ENCODE measurements around the gene SLIT3. TPM values are rescaled to one million over a fixed set of nuclear protein-coding genes. Genes with fewer than 3 reads are reported as not detected.

The SLIT3 gene
- total and polyA plus RNA-seq, 4 donors = 18.1 to 22.5 (median 19.5) TPM

GRCh38 chr5:169242849-169243186, 58.1 kb downstream of the SLIT3 start:
- Histone ChIP-seq H3K9me3 (ENCODE audit: control insufficient read depth, insufficient read depth, low read length) (no peaks in the 10 kb centered on the region), H3K27ac (ENCODE audit: low read depth, low read length) (no peak overlapping the region), H3K36me3 (ENCODE audit: control insufficient read depth, insufficient read depth, low read length) (no peaks in the 10 kb centered on the region), H3K27me3 (ENCODE audit: control insufficient read depth, insufficient read depth, low read length) (no peaks in the 10 kb centered on the region), H3K4me3 (ENCODE audit: low read depth, low read length) (no peak overlapping the region), H3K4me1 (ENCODE audit: control insufficient read depth, insufficient read depth, low read length) (no peaks in the 10 kb centered on the region)
- DNase-seq (ENCODE audit: low read depth in 4 of 6, low spot score in 6 of 6) = no peak
- WGBS (ENCODE audit: insufficient coverage) = no CpG with 5 or more reads among the region's 2 CpGs

GRCh38 chr5:169242175-169242848, 58.6 kb downstream of the SLIT3 start:
- Histone ChIP-seq H3K9me3 (ENCODE audit: control insufficient read depth, insufficient read depth, low read length) (no peaks in the 10 kb centered on the region), H3K27ac (ENCODE audit: low read depth, low read length) (no peak overlapping the region), H3K4me3 (ENCODE audit: low read depth, low read length) (no peak overlapping the region), H3K4me1 (ENCODE audit: control insufficient read depth, insufficient read depth, low read length) (no peaks in the 10 kb centered on the region), H3K27me3 (ENCODE audit: control insufficient read depth, insufficient read depth, low read length) (no peaks in the 10 kb centered on the region), H3K36me3 (ENCODE audit: control insufficient read depth, insufficient read depth, low read length) (no peaks in the 10 kb centered on the region)
- no peak for DNase-seq (ENCODE audit: low read depth in 4 of 6, low spot score in 6 of 6)
- WGBS (ENCODE audit: insufficient coverage) = 57% methylated on average over 2 of the region's 4 CpGs

GRCh38 chr5:169229342-169229892, 71.5 kb downstream of the SLIT3 start:
- H3K4me3 ChIP-seq (ENCODE audit: low read depth, low read length) = no peak overlapping the region
- no peaks in the 10 kb centered on the region for H3K4me1 ChIP-seq (ENCODE audit: control insufficient read depth, insufficient read depth, low read length)
- H3K9me3 ChIP-seq (ENCODE audit: control insufficient read depth, insufficient read depth, low read length) = no peaks in the 10 kb centered on the region
- H3K36me3 ChIP-seq (ENCODE audit: control insufficient read depth, insufficient read depth, low read length) = no peaks in the 10 kb centered on the region
- WGBS (ENCODE audit: insufficient coverage) = no CpG with 5 or more reads among the region's 6 CpGs
- H3K27me3 ChIP-seq (ENCODE audit: control insufficient read depth, insufficient read depth, low read length) = no peaks in the 10 kb centered on the region
- no peak for DNase-seq (ENCODE audit: low read depth in 4 of 6, low spot score in 6 of 6)
- H3K27ac ChIP-seq (ENCODE audit: low read depth, low read length) = no peak overlapping the region

GRCh38 chr5:169226895-169227294, 74.0 kb downstream of the SLIT3 start:
- Histone ChIP-seq H3K36me3 (ENCODE audit: control insufficient read depth, insufficient read depth, low read length) (no peaks in the 10 kb centered on the region), H3K4me3 (ENCODE audit: low read depth, low read length) (no peak overlapping the region), H3K4me1 (ENCODE audit: control insufficient read depth, insufficient read depth, low read length) (no peaks in the 10 kb centered on the region), H3K27ac (ENCODE audit: low read depth, low read length) (no peak overlapping the region), H3K27me3 (ENCODE audit: control insufficient read depth, insufficient read depth, low read length) (no peaks in the 10 kb centered on the region), H3K9me3 (ENCODE audit: control insufficient read depth, insufficient read depth, low read length) (no peaks in the 10 kb centered on the region)
- DNase-seq (ENCODE audit: low read depth in 4 of 6, low spot score in 6 of 6) = no peak
- 100% methylated on average over 1 of the region's 3 CpGs for WGBS (ENCODE audit: insufficient coverage)

- Histone ChIP-seq H3K27ac (ENCODE audit: low read depth, low read length) (no peak overlapping the region), H3K27me3 (ENCODE audit: control insufficient read depth, insufficient read depth, low read length) (no peaks in the 10 kb centered on the region), H3K36me3 (ENCODE audit: control insufficient read depth, insufficient read depth, low read length) (no peaks in the 10 kb centered on the region), H3K4me1 (ENCODE audit: control insufficient read depth, insufficient read depth, low read length) (no peaks in the 10 kb centered on the region), H3K9me3 (ENCODE audit: control insufficient read depth, insufficient read depth, low read length) (no peaks in the 10 kb centered on the region), H3K4me3 (ENCODE audit: low read depth, low read length) (no peak overlapping the region)
- no peak for DNase-seq (ENCODE audit: low read depth in 4 of 6, low spot score in 6 of 6)
- WGBS (ENCODE audit: insufficient coverage) = 100% methylated on average over 2 of the region's 6 CpGs
Observed at GRCh38 chr5:169225830-169226356, 75.0 kb downstream of the SLIT3 start.

- 90% methylated on average over 1 of the region's 1 CpG for WGBS (ENCODE audit: insufficient coverage)
- Histone ChIP-seq H3K9me3 (ENCODE audit: control insufficient read depth, insufficient read depth, low read length) (no peaks in the 10 kb centered on the region), H3K4me3 (ENCODE audit: low read depth, low read length) (no peak overlapping the region), H3K4me1 (ENCODE audit: control insufficient read depth, insufficient read depth, low read length) (no peaks in the 10 kb centered on the region), H3K27ac (ENCODE audit: low read depth, low read length) (no peak overlapping the region), H3K36me3 (ENCODE audit: control insufficient read depth, insufficient read depth, low read length) (no peaks in the 10 kb centered on the region), H3K27me3 (ENCODE audit: control insufficient read depth, insufficient read depth, low read length) (no peaks in the 10 kb centered on the region)
- DNase-seq (ENCODE audit: low read depth in 4 of 6, low spot score in 6 of 6) = no peak
Observed at GRCh38 chr5:169223595-169223953, 77.4 kb downstream of the SLIT3 start.

- Histone ChIP-seq H3K4me3 (ENCODE audit: low read depth, low read length) (no peak overlapping the region), H3K36me3 (ENCODE audit: control insufficient read depth, insufficient read depth, low read length) (no peaks in the 10 kb centered on the region), H3K27ac (ENCODE audit: low read depth, low read length) (no peak overlapping the region), H3K9me3 (ENCODE audit: control insufficient read depth, insufficient read depth, low read length) (no peaks in the 10 kb centered on the region), H3K4me1 (ENCODE audit: control insufficient read depth, insufficient read depth, low read length) (no peaks in the 10 kb centered on the region), H3K27me3 (ENCODE audit: control insufficient read depth, insufficient read depth, low read length) (no peaks in the 10 kb centered on the region)
- 55% methylated on average over 9 of the region's 9 CpGs for WGBS (ENCODE audit: insufficient coverage)
- DNase-seq (ENCODE audit: low read depth in 4 of 6, low spot score in 6 of 6) = no peak
Observed at GRCh38 chr5:169222934-169223594, 77.9 kb downstream of the SLIT3 start.

- H3K4me1 ChIP-seq (ENCODE audit: control insufficient read depth, insufficient read depth, low read length) = no peaks in the 10 kb centered on the region
- 94% methylated on average over 5 of the region's 5 CpGs for WGBS (ENCODE audit: insufficient coverage)
- no peak overlapping the region for H3K27ac ChIP-seq (ENCODE audit: low read depth, low read length)
- H3K9me3 ChIP-seq (ENCODE audit: control insufficient read depth, insufficient read depth, low read length) = no peaks in the 10 kb centered on the region
- H3K36me3 ChIP-seq (ENCODE audit: control insufficient read depth, insufficient read depth, low read length) = no peaks in the 10 kb centered on the region
- no peak for DNase-seq (ENCODE audit: low read depth in 4 of 6, low spot score in 6 of 6)
- H3K4me3 ChIP-seq (ENCODE audit: low read depth, low read length) = no peak overlapping the region
- H3K27me3 ChIP-seq (ENCODE audit: control insufficient read depth, insufficient read depth, low read length) = no peaks in the 10 kb centered on the region
Observed at GRCh38 chr5:169221519-169221918, 79.4 kb downstream of the SLIT3 start.

GRCh38 chr5:169219961-169220360, 81.0 kb downstream of the SLIT3 start:
- no peaks in the 10 kb centered on the region for H3K9me3 ChIP-seq (ENCODE audit: control insufficient read depth, insufficient read depth, low read length)
- no peaks in the 10 kb centered on the region for H3K27me3 ChIP-seq (ENCODE audit: control insufficient read depth, insufficient read depth, low read length)
- over 99% methylated on average over 6 of the region's 6 CpGs for WGBS (ENCODE audit: insufficient coverage)
- no peaks in the 10 kb centered on the region for H3K4me1 ChIP-seq (ENCODE audit: control insufficient read depth, insufficient read depth, low read length)
- no peak overlapping the region for H3K4me3 ChIP-seq (ENCODE audit: low read depth, low read length)
- no peaks in the 10 kb centered on the region for H3K36me3 ChIP-seq (ENCODE audit: control insufficient read depth, insufficient read depth, low read length)
- H3K27ac ChIP-seq (ENCODE audit: low read depth, low read length) = no peak overlapping the region
- no peak for DNase-seq (ENCODE audit: low read depth in 4 of 6, low spot score in 6 of 6)

GRCh38 chr5:169219351-169219750, 81.6 kb downstream of the SLIT3 start:
- DNase-seq (ENCODE audit: low read depth in 4 of 6, low spot score in 6 of 6) = no peak

More at GRCh38 chr5:169219351-169219750, 81.6 kb downstream of the SLIT3 start:
- 77% methylated on average over 4 of the region's 5 CpGs for WGBS (ENCODE audit: insufficient coverage)
- no peaks in the 10 kb centered on the region for H3K9me3 ChIP-seq (ENCODE audit: control insufficient read depth, insufficient read depth, low read length)
- H3K4me3 ChIP-seq (ENCODE audit: low read depth, low read length) = no peak overlapping the region
- H3K36me3 ChIP-seq (ENCODE audit: control insufficient read depth, insufficient read depth, low read length) = no peaks in the 10 kb centered on the region
- no peaks in the 10 kb centered on the region for H3K27me3 ChIP-seq (ENCODE audit: control insufficient read depth, insufficient read depth, low read length)
- no peaks in the 10 kb centered on the region for H3K4me1 ChIP-seq (ENCODE audit: control insufficient read depth, insufficient read depth, low read length)
- H3K27ac ChIP-seq (ENCODE audit: low read depth, low read length) = no peak overlapping the region
